WERI-Rb-1 (cell line): ENCODE measurements around the gene FRAS1.

Experiments
- DNase-seq: peaks from one replicate; pipeline ENCODE4 v3.0.0-alpha.2; 2020
- H3K27ac ChIP-seq: fragments of 250-450 bp; sonication (Bioruptor Pico); 2 replicates; pipeline ENCODE4 v1.5.1; 2020; ENCODE audit warnings: mild to moderate bottlenecking, moderate library complexity
- H3K27me3 ChIP-seq: fragments of 250-450 bp; sonication (Bioruptor Pico); 2 replicates; pipeline ENCODE4 v1.5.1; 2021; ENCODE audit warnings: mild to moderate bottlenecking, low read depth, moderate library complexity; ENCODE audit not compliant: insufficient read depth, severe bottlenecking
- H3K36me3 ChIP-seq: fragments of 250-450 bp; sonication (Bioruptor Pico); 2 replicates; pipeline ENCODE4 v1.5.1; 2020; ENCODE audit warnings: mild to moderate bottlenecking, moderate library complexity
- H3K4me3 ChIP-seq: 2 replicates; pipeline ENCODE4 v1.5.1; 2011; ENCODE audit warnings: low read depth, mild to moderate bottlenecking, control low read depth, low read length
- H3K9me3 ChIP-seq: fragments of 250-450 bp; sonication (Bioruptor Pico); 2 replicates; pipeline ENCODE4 v1.5.1; 2021; ENCODE audit warnings: mild to moderate bottlenecking, moderate library complexity; ENCODE audit not compliant: severe bottlenecking
- CTCF ChIP-seq: IDR thresholded peaks from 2 replicates; pipeline ENCODE4 v1.5.1; 2011; ENCODE audit warnings: low read depth, mild to moderate bottlenecking, control low read depth, inconsistent platforms, low read length

FRAS1 gene

GRCh38 chr4:78061939-78062570 lies 4.9 kb downstream of the FRAS1 start:
- Histone ChIP-seq H3K9me3 (no peaks in the 10 kb centered on the region), H3K27me3 (peaks cover 32% of the 10 kb centered on the region), H3K27ac (no peak overlapping the region), H3K36me3 (no peaks in the 10 kb centered on the region), H3K4me3 (no peak overlapping the region)
- DNase-seq: no peak
- TF ChIP-seq CTCF: no peak

DNA sequence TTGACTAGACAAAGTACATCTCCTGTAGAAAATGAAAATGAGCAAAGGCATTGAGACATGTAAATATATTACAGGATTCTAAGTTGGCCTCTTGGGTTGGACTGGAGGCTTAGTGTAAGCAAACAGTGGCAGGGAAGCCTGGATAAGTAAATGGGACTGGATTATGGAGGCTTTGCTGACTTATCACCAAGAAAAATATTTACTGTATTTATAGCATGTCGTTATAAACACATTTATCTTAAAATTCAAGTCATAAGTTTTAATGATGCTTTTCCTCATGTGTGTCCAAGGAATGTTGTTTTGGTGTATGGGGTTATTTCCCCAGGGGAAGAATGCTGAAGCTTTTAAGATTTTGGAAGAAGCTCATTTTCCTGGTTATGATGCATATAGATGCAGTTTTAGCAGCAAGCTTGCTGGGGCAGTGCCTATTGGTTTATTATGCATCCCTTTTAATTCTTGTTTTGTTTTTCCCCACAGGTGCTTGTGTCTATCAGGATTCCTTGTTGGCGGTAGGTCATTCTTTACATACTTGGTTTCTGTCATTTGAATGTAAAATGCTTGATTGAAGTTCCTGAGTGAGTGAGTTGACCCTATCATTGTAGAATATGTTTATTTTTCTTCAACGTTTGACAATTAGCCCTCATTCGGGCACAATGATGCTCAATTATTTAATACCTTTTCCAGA lies 8.5 kb downstream of the FRAS1 start:
- DNase-seq: no peak

GRCh38 chr4:78068481-78068880 lies 11.4 kb downstream of the FRAS1 start:
- no peak for TF ChIP-seq CTCF
- Histone ChIP-seq H3K4me3 (no peak overlapping the region), H3K27me3 (peaks cover 11% of the 10 kb centered on the region)

More for the DNA sequence above, 8.5 kb downstream of the FRAS1 start:
- Histone ChIP-seq H3K27ac (no peak overlapping the region), H3K27me3 (peaks cover 14% of the 10 kb centered on the region), H3K4me3 (no peak overlapping the region), H3K9me3 (no peaks in the 10 kb centered on the region), H3K36me3 (no peaks in the 10 kb centered on the region)
- TF ChIP-seq CTCF: no peak

DNA sequence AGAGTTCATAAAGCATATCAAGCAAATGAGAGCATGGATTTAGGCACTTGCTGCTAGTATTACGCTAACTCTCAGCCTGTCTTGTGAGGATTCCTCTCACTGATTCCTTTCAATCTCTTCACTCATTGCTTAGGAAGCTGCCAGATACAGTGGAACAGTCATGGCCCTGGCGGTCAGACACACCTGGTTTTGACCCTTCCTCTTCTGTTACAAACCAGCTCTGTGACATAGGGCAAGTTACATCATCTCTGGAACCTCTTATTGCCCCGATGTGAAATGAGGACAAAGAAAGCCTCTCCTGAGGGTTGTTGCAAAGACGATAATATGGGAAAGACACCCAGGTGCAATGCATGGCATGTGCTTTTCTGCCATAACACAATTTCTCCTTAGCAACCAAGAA lies 12.2 kb downstream of the FRAS1 start:
- DNase-seq: no peak
- no peak for TF ChIP-seq CTCF
- H3K9me3 ChIP-seq: no peaks in the 10 kb centered on the region
- no peaks in the 10 kb centered on the region for H3K36me3 ChIP-seq
- peaks cover 13% of the 10 kb centered on the region for H3K27me3 ChIP-seq
- H3K27ac ChIP-seq: no peak overlapping the region
- no peak overlapping the region for H3K4me3 ChIP-seq

More at GRCh38 chr4:78068481-78068880, 11.4 kb downstream of the FRAS1 start:
- H3K36me3 ChIP-seq: no peaks in the 10 kb centered on the region
- no peak overlapping the region for H3K27ac ChIP-seq
- DNase-seq: no peak
- H3K9me3 ChIP-seq: no peaks in the 10 kb centered on the region

- TF ChIP-seq CTCF: no peak
- Histone ChIP-seq H3K36me3 (no peaks in the 10 kb centered on the region), H3K9me3 (no peaks in the 10 kb centered on the region), H3K4me3 (no peak overlapping the region), H3K27ac (no peak overlapping the region), H3K27me3 (peaks cover 18% of the 10 kb centered on the region)
- no peak for DNase-seq
Observed at GRCh38 chr4:78069859-78070258, 12.7 kb downstream of the FRAS1 start.
